ENCODE measurements around the gene SHKBP1. TPM values are rescaled to one million over a fixed set of nuclear protein-coding genes. Genes with fewer than 3 reads are reported as not detected.

Gene SHKBP1
- total RNA-seq, 4 donors from 2014 or later = 29.0 to 48.4 (median 34.8) TPM

DNA sequence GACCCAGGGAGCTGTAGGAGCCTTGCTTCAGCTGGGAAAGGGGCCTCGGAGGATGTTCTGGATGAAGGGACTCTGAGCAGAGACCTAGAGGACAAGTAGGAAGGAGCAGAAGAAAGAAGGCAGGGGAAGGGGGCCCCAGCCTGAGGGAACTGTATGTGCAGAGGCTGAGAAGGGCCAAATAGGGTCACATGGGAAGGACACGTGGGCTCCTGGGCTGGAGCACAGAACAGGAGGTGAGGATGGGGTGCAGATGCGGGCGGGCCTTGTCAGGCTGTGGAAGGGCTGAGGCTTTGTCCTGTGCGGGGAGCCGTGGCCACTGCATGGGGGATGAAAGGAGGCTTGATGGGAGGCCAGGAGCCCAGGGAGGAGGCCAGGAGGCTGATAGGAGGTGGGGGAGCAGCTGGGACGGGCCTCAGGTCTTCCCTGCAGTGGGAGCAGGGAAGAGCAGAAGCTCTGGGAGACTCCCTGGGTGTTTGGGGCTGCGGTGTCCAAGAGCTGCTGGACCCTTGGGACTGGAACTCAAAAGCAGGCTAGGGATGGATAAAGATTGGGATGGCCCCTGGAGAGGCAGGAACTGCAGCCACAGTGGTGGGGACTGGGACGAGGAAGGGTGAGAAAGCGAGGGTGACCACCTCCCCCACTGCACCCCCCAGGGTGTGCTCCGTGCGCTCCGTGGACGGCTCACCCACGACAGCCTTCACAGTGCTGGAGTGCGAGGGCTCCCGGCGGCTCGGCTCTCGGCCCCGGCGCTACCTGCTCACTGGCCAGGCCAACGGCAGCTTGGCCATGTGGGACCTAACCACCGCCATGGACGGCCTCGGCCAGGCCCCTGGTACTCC is 13.1 kb downstream of the SHKBP1 start:
- TF ChIP-seq, protein P1, sequence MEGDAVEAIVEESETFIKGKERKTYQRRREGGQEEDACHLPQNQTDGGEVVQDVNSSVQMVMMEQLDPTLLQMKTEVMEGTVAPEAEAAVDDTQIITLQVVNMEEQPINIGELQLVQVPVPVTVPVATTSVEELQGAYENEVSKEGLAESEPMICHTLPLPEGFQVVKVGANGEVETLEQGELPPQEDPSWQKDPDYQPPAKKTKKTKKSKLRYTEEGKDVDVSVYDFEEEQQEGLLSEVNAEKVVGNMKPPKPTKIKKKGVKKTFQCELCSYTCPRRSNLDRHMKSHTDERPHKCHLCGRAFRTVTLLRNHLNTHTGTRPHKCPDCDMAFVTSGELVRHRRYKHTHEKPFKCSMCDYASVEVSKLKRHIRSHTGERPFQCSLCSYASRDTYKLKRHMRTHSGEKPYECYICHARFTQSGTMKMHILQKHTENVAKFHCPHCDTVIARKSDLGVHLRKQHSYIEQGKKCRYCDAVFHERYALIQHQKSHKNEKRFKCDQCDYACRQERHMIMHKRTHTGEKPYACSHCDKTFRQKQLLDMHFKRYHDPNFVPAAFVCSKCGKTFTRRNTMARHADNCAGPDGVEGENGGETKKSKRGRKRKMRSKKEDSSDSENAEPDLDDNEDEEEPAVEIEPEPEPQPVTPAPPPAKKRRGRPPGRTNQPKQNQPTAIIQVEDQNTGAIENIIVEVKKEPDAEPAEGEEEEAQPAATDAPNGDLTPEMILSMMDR (IDR thresholded peaks at IDR 0.05; ENCODE audit: low read depth) = no peak

DNA sequence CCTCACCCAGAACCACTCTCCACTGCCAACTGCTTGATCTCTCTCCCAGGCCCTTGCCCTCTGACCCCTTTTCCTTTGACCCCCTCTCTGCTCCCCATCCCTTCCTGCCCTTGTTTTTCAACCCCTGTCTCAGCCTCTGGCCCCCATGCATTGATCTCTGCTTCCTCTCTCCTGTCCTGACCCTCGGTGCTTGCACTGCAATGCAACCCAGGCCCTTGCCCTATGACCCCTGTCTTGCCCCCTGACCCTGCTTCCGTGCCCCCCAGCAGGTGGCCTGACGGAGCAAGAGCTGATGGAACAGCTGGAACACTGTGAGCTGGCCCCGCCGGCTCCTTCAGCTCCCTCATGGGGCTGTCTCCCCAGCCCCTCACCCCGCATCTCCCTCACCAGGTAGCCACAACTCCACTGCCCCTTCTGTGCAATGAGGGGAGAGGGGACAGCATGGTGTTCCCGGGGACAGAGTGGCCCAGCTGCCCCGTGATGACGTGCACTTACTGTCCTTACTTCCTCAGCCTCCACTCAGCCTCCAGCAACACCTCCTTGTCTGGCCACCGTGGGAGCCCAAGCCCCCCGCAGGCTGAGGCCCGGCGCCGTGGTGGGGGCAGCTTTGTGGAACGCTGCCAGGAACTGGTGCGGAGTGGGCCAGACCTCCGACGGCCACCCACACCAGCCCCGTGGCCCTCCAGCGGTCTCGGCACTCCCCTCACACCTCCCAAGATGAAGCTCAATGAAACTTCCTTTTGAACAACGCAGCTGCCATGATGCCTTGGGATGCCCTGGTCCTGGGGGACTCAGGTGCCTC is 14.0 kb downstream of the SHKBP1 start:
- TF ChIP-seq, protein P1 (IDR thresholded peaks at IDR 0.05; ENCODE audit: low read depth) = no peak

DNA sequence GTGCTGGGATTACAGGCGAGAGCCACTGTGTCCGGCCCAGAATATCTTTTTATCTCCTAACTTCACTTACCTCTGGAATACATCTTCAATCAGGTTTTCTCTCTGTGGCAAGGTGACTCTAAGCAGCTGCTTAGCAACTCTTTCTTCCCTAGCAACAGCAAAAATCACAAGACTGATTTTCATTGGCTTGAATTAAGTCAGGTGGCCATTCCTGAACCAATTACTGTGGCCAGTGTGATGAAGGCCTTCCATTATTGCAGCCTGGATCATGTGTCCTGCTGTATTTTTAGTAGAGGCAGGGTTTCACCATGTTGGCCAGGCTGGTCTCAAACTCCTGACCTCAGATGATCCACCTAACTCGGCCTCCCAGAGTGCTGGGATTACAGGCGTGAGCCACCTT is 15.5 kb downstream of the SHKBP1 start:
- TF ChIP-seq, protein P1 (IDR thresholded peaks at IDR 0.05; ENCODE audit: low read depth) = no peak

DNA sequence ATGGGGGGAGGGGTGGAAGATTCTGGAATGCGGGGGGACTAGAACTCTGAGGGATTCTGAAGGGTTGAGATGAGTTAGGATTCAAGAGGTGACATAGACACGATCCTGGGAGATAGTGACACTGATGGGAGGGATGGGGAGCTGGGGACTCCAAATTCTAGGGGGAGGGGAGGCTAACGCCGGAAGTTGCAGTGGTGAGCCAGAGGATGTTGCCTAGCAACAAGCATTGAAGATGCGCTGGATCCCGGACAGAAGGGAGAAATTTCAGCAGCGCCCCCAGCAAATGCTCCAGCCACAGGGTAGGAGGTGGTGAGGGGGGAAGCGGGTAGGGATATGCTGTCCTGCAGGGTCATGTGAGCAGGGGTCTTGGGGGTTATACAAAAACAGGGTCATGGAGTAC is 17.6 kb downstream of the SHKBP1 start:
- TF ChIP-seq, protein P1 (IDR thresholded peaks at IDR 0.05; ENCODE audit: low read depth) = no peak

DNA sequence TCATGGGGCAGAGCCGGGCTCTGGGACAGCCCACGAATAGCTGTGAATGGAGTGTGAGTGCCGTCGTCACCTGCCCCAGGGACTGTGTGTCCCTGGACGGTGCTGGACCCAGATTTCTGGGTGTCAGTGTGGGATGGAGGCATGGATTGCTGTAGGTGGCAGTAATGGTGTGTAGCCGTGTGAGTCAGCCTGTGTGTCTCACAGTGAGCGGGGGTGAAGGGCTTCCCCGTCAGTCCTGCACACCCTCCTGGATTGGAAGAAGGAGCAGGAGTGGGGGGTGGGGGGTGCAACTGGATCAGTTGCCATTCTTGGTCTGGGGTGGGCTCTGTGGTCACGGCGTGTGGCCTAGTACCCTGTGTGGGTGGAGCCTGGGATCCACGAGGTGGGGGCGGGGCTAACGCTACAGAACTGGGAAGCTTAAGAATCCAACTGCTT is 18.0 kb downstream of the SHKBP1 start:
- TF ChIP-seq, protein P1 (IDR thresholded peaks at IDR 0.05; ENCODE audit: low read depth) = no peak

DNA sequence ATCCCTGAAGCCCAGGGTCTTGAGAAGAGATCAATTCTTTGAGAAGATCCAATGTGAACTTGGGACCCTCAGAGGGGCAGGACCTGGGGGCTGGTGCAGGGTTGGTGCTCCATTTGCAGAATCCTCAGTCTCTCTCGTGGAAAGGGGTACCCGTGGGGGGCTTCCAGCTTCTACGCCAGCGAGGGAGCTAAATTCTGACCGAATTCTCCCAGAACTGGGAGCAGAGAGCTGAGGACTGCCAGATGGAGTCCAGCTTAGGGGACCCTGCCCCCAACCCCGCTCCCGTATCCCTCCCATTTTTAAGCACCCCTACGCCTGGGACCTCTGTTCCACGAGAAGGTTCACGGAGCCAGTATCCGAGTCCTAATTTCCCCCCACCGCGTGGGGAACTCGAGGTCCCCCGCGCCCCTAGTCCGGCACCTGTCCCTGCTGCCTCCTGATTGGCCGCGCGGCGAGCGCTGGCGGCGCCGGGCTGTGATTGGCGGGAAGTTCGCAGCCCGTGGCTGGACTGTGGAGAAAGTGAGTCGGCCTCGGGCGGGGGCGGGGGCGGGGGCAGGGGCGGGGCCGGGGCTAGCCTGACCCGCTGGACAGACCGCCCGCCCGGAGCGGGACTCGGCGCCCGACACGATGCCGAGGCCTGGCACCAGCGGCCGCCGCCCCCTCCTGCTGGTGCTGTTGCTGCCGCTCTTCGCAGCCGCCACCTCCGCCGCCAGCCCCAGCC is 20.1 kb downstream of the SHKBP1 start:
- TF ChIP-seq, protein P1 (IDR thresholded peaks at IDR 0.05; ENCODE audit: low read depth) = no peak
